Prostate gland (tissue), 2 donors: Measurements from ENCODE around the gene SIRT3. TPM values are rescaled to one million over a fixed set of nuclear protein-coding genes. Genes with fewer than 3 reads are reported as not detected.

Experiments
- DNase-seq: peaks from one replicate; pipeline ENCODE4 v3.0.0-alpha.2; 2019; ENCODE audit warnings: low spot score
- H3K27ac ChIP-seq, 2 donors: fragments of 200-600 bp; sonication (generic); 2 replicates each; pipeline ENCODE4 v1.5.1; 2017 to 2019
- H3K27me3 ChIP-seq: fragments of 200-600 bp; sonication (generic); replicated peaks from 2 replicates; pipeline ENCODE4 v1.5.1; 2019; ENCODE audit not compliant: insufficient read depth
- H3K36me3 ChIP-seq, 2 donors: fragments of 200-600 bp; sonication (generic); 1 replicate in 1 of 2; 2 replicates in 1 of 2; pipeline versions ENCODE4 v1.5.1 to v1.8.1; 2017 to 2019
- H3K4me1 ChIP-seq: fragments of 200-600 bp; sonication (generic); replicated peaks from 2 replicates; pipeline ENCODE4 v1.5.1; 2019
- H3K4me3 ChIP-seq, 2 donors: fragments of 200-600 bp; sonication (generic); 2 replicates each; pipeline ENCODE4 v1.5.1; 2017 to 2019
- H3K9me3 ChIP-seq: fragments of 200-600 bp; sonication (generic); 2 replicates; pipeline ENCODE4 v1.5.1; 2017
- POLR2A ChIP-seq: fragments of 450-650 bp; IDR thresholded peaks from one replicate; pipeline ENCODE4 v1.6.1; 2016; ENCODE audit warnings: antibody characterized with exemption, mild to moderate bottlenecking
- POLR2AphosphoS5 ChIP-seq: sonication (generic); formaldehyde crosslinking; IDR thresholded peaks from one replicate; pipeline ENCODE4 v1.6.1; 2017; ENCODE audit warnings: antibody characterized with exemption
- WGBS: methylation state at CpG from one replicate; pipeline ENCODE4 v1.1.5; 2018; 5-methylcytosine and 5-hydroxymethylcytosine counted together
- intact Hi-C: fragments of 100-400 bp; cut with DNase I; formaldehyde crosslinking; loops from one replicate; pipeline ENCODE4 v1.14.2; 2022
- total RNA-seq, 2 donors: library from RNA; depleted of rRNA; stranded (reverse); fragments of >200 nt; gene quantifications; one replicate each; pipeline ENCODE4 v1.1.0, GENCODE V29; 2016
- TF ChIP-seq, protein P1 (sequence below), 4 experiments: fragments of 200-600 bp in 2 of 4; fragments of 450-650 bp in 2 of 4; sonication (generic) in 2 of 4; IDR thresholded peaks; 1 replicate in 3 of 4; 2 replicates in 1 of 4; pipeline ENCODE4 v1.5.1; 2016 to 2019; ENCODE audit warnings: antibody characterized with exemption in 4 of 4, mild to moderate bottlenecking in 2 of 4, moderate library complexity in 2 of 4

SIRT3 gene
- total RNA-seq, 2 donors from 2014 or later = 21.5 to 32.5 TPM

DNA sequence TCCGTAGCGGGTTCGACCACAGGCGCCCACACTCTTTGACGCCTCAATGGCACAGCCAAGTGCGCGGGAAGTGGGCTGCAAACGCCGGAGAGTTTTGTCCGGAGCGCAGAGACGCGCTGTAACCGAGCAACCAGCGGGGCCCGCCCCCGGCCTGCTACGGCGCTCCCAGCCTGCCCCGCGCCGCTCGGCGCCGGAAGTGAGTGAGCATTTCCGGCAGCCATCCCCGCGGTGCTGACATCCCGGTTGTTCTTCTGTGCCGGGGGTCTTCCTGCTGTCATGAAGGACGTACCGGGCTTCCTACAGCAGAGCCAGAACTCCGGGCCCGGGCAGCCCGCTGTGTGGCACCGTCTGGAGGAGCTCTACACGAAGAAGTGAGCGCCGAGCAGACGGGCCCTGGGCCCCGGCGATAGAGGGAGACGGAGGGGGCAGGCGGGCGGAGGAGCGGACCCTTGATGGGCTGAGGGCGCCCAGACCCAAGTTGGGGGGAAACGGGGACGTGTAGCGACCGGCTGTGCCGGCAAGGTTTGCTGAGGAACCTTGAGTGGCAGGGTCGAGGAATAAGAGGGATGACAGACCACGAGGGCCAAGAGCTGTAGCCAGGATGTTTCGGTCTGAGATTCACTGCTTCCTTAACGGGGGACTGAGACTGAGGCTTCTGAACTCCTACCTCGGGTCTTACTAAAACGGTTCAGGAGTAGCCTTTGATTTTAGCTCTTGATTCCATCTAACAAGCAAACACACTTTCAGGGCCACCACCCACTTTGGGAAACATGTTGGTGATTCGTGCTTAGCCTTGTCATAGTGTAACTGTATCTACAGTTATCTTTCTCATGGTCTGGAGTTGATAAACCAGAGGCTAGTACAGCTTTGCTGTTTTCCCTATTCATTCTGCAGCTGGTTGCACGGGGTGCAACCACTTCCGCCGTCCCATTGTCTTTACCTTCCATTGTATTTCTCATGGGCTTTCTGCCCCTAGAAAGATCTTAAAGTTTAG, 929 bp upstream of the SIRT3 start, which contains the start of gene PSMD13:
Gene PSMD13 (plus strand): TSS at position 203 of the 994 bp plus-strand sequence. CDS start 74 bp downstream, at position 277.
- TF ChIP-seq, protein P1, sequence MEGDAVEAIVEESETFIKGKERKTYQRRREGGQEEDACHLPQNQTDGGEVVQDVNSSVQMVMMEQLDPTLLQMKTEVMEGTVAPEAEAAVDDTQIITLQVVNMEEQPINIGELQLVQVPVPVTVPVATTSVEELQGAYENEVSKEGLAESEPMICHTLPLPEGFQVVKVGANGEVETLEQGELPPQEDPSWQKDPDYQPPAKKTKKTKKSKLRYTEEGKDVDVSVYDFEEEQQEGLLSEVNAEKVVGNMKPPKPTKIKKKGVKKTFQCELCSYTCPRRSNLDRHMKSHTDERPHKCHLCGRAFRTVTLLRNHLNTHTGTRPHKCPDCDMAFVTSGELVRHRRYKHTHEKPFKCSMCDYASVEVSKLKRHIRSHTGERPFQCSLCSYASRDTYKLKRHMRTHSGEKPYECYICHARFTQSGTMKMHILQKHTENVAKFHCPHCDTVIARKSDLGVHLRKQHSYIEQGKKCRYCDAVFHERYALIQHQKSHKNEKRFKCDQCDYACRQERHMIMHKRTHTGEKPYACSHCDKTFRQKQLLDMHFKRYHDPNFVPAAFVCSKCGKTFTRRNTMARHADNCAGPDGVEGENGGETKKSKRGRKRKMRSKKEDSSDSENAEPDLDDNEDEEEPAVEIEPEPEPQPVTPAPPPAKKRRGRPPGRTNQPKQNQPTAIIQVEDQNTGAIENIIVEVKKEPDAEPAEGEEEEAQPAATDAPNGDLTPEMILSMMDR (IDR thresholded peaks at IDR 0.05) = peak in 1 of 4 experiments; percentile 16
- TF ChIP-seq POLR2AphosphoS5 (peak; percentile 90), POLR2A (peak; percentile 37)
- Histone ChIP-seq H3K4me1 (peaks cover 12% of the 10 kb centered on the region), H3K36me3 (no peaks in the 10 kb centered on the region), H3K27ac (peak within 1 kb of the TSS; percentile 98), H3K27me3 (no peaks in the 10 kb centered on the region), H3K4me3 (peak within 1 kb of the TSS; percentile 90 to 95), H3K9me3 (no peaks in the 10 kb centered on the region)
- intact Hi-C loops = loop anchor here (2.0 to 10.0 kb wide), 3 partner anchors 30 to 268 kb away; partner anchors contain the start of genes BET1L, RIC8A and RNH1
- WGBS = 1% methylated on average over 60 of the region's 62 CpGs
- peak; percentile 81 for DNase-seq

DNA sequence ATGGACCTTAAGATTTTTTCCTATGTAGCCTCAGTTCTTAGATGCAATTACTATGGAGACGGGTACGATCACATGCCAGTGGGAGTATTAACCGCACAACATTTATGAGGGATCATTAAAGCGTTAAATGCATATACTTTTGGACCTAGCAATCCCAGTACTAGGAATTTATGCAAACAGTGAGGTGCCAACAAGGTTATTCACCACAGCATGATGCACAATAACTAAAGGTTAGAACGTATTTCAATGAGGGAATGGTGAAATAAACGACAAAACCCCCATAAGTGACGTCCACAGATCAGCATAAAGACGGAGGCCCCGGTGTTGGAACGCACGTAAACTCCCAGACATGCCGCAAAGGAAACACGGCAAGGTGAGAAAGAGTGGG, 539 bp downstream of the SIRT3 start:
- H3K27ac ChIP-seq = peak overlapping the region; percentile 98
- no peaks in the 10 kb centered on the region for H3K27me3 ChIP-seq
- intact Hi-C loops = loop anchor here (5.0 to 10.0 kb wide), 2 partner anchors 122 to 269 kb away; partner anchors contain the start of gene RNH1
- no peaks in the 10 kb centered on the region for H3K36me3 ChIP-seq
- TF ChIP-seq POLR2AphosphoS5 = no peak
- TF ChIP-seq, protein P1 (IDR thresholded peaks at IDR 0.05) = no peak
- TF ChIP-seq POLR2A = no peak
- DNase-seq = no peak
- WGBS = 1% methylated on average over 13 of the region's 13 CpGs
- H3K4me1 ChIP-seq = peaks cover 8% of the 10 kb centered on the region
- no peaks in the 10 kb centered on the region for H3K9me3 ChIP-seq
- H3K4me3 ChIP-seq = peak overlapping the region; percentile 90 to 95

DNA sequence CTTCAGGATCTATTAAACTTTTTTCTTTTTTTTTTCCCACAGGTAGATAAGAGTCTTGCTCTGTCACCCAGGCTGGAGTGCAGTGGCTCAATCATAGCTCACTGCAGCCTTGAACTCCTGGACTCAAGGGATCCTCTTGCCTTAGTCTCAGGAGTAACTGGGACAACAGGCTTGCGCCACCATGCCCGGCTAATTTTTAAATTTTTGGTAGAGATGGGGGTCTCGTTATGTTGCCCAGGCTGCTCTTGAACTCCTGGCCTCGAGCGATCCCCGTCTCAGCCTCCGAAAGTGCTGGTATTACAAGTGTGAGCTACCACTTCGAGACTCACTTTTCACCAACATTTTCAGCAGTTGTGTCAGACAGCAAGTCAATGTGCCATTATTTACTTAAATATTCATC, 962 bp downstream of the SIRT3 start:
- 70% methylated on average over 8 of the region's 8 CpGs for WGBS
- peak overlapping the region; percentile 98 for H3K27ac ChIP-seq

DNA sequence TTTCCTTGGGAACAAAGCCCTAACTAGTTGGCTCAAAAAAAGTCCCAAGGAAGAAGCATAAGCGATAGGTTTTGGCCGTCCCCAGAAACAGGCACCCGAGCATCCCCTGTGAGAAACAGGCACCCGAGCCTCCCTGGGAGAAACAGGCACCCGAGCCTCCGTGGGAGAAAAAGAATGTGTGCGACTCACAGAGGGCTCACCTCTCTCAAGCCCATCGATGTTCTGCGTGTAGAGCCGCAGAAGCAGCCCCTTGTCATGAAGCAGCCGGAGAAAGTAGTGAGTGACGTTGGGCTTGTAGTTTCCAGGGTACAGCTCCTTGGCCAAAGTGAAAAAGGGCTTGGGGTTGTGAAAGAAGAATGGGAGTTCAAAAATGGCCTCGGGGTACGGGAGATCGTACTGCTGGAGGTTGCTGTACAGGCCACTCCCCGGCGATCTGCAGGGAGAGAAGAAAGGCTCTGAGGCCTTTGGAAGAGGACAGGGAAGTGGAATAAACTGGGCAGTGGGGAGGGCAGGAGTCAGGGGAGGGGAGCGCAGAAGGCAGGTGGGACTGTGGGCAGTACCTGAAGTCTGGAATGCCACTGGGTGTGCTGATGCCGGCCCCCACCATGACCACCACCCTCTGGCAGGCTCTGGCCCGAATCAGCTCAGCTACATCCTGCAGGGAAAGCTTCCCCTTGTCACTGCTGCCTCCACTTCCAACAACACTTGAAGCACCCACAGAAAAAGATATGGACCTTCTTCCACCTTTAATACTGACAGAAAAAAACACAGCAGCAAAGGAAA, 3.2 kb downstream of the SIRT3 start:
- 88% methylated on average over 20 of the region's 20 CpGs for WGBS
- Histone ChIP-seq H3K27me3 (no peaks in the 10 kb centered on the region), H3K36me3 (no peaks in the 10 kb centered on the region), H3K27ac (no peak overlapping the region), H3K4me1 (no peaks in the 10 kb centered on the region), H3K4me3 (no peak overlapping the region), H3K9me3 (no peaks in the 10 kb centered on the region)
- intact Hi-C loops = loop anchor here (10.0 kb wide), 1 partner anchor 272 kb away; the partner anchor contains the start of gene RNH1
- TF ChIP-seq POLR2AphosphoS5 (no peak), POLR2A (no peak)
- TF ChIP-seq, protein P1 (IDR thresholded peaks at IDR 0.05) = no peak
- no peak for DNase-seq

More for the DNA sequence above, 962 bp downstream of the SIRT3 start:
- H3K27me3 ChIP-seq = no peaks in the 10 kb centered on the region
- no peaks in the 10 kb centered on the region for H3K9me3 ChIP-seq
- TF ChIP-seq POLR2AphosphoS5 (no peak), POLR2A (no peak)
- TF ChIP-seq, protein P1 (IDR thresholded peaks at IDR 0.05) = no peak
- peaks cover 8% of the 10 kb centered on the region for H3K4me1 ChIP-seq
- DNase-seq = no peak
- intact Hi-C loops = loop anchor here (5.0 to 10.0 kb wide), 2 partner anchors 122 to 270 kb away; partner anchors contain the start of gene RNH1
- no peaks in the 10 kb centered on the region for H3K36me3 ChIP-seq
- peak overlapping the region; percentile 90 to 95 for H3K4me3 ChIP-seq
